Trophoblast cell (in vitro differentiated cells and primary cell): ENCODE data around the gene RET.

Experiments
- DNase-seq, 2 donors: peaks; one replicate each; pipeline ENCODE4 v3.0.0-alpha.2; 2016
- H2AFZ ChIP-seq: 2 replicates; pipeline ENCODE4 v1.6.1; 2013; ENCODE audit warnings: low read length, moderate library complexity, mild to moderate bottlenecking; ENCODE audit not compliant: insufficient read depth, poor library complexity
- H2AK5ac ChIP-seq: 2 replicates; pipeline ENCODE4 v1.6.1; 2013; ENCODE audit warnings: mild to moderate bottlenecking, low read length
- H2BK120ac ChIP-seq: 2 replicates; pipeline ENCODE4 v1.6.1; 2013; ENCODE audit warnings: low read length, mild to moderate bottlenecking, moderate library complexity; ENCODE audit not compliant: insufficient read depth, poor library complexity
- H2BK12ac ChIP-seq: 2 replicates; pipeline ENCODE4 v1.6.1; 2013; ENCODE audit warnings: mild to moderate bottlenecking, low read length, moderate library complexity
- H2BK5ac ChIP-seq: 2 replicates; pipeline ENCODE4 v1.6.1; 2013; ENCODE audit warnings: low read length, low read depth, moderate library complexity, mild to moderate bottlenecking; ENCODE audit not compliant: poor library complexity
- H3K14ac ChIP-seq: 2 replicates; pipeline ENCODE4 v1.6.1; 2013; ENCODE audit warnings: mild to moderate bottlenecking, low read length
- H3K18ac ChIP-seq: 2 replicates; pipeline ENCODE4 v1.6.1; 2013; ENCODE audit warnings: mild to moderate bottlenecking, low read length
- H3K23ac ChIP-seq: 2 replicates; pipeline ENCODE4 v1.6.1; 2013; ENCODE audit warnings: low read length
- H3K27ac ChIP-seq: 2 replicates; pipeline ENCODE4 v1.5.1; 2013; ENCODE audit warnings: low read depth, mild to moderate bottlenecking, inconsistent platforms, low read length, moderate library complexity
- H3K27me3 ChIP-seq: 2 replicates; pipeline ENCODE4 v1.6.1; 2013; ENCODE audit warnings: inconsistent platforms, mild to moderate bottlenecking, low read length, moderate library complexity; ENCODE audit not compliant: insufficient read depth
- H3K36me3 ChIP-seq, 2 experiments: 1 replicate in 1 of 2; 2 replicates in 1 of 2; pipeline ENCODE4 v1.6.1; 2013; ENCODE audit warnings: low read length in 2 of 2, mild to moderate bottlenecking in 2 of 2, moderate library complexity in 1 of 2; ENCODE audit not compliant: insufficient read depth in 2 of 2, control insufficient read depth in 1 of 2
- H3K4ac ChIP-seq: 2 replicates; pipeline ENCODE4 v1.6.1; 2013; ENCODE audit warnings: low read depth, mild to moderate bottlenecking, low read length, moderate library complexity
- H3K4me1 ChIP-seq, 2 experiments: 1 replicate in 1 of 2; 2 replicates in 1 of 2; pipeline ENCODE4 v1.6.1; 2013; ENCODE audit warnings: low read length in 2 of 2, mild to moderate bottlenecking in 2 of 2, moderate library complexity in 1 of 2; ENCODE audit not compliant: insufficient read depth in 2 of 2, control insufficient read depth in 1 of 2
- H3K4me2 ChIP-seq: 2 replicates; pipeline ENCODE4 v1.6.1; 2013; ENCODE audit warnings: inconsistent platforms, mild to moderate bottlenecking, low read length, moderate library complexity
- H3K4me3 ChIP-seq: 2 replicates; pipeline ENCODE4 v1.5.1; 2013; ENCODE audit warnings: mild to moderate bottlenecking, low read depth, low read length, inconsistent platforms
- H3K79me1 ChIP-seq: one replicate; pipeline ENCODE4 v1.6.1; 2013; ENCODE audit warnings: low read length
- H3K79me2 ChIP-seq: 2 replicates; pipeline ENCODE4 v1.6.1; 2013; ENCODE audit warnings: low read length, mild to moderate bottlenecking; ENCODE audit not compliant: control insufficient read depth, insufficient read depth, poor library complexity
- H3K9ac ChIP-seq: 2 replicates; pipeline ENCODE4 v1.6.1; 2013; ENCODE audit warnings: mild to moderate bottlenecking, low read length
- H3K9me3 ChIP-seq: 2 replicates; pipeline ENCODE4 v1.6.1; 2013; ENCODE audit warnings: low read depth, mild to moderate bottlenecking, control low read depth, inconsistent platforms, low read length; ENCODE audit not compliant: insufficient read depth
- H4K12ac ChIP-seq: 2 replicates; pipeline ENCODE4 v1.6.1; 2013; ENCODE audit warnings: low read depth, mild to moderate bottlenecking, low read length, moderate library complexity
- H4K8ac ChIP-seq: 2 replicates; pipeline ENCODE4 v1.6.1; 2013; ENCODE audit warnings: low read depth, mild to moderate bottlenecking, low read length, moderate library complexity
- H4K91ac ChIP-seq: one replicate; pipeline ENCODE4 v1.6.1; 2013; ENCODE audit warnings: low read depth, mild to moderate bottlenecking, low read length, moderate library complexity
- WGBS: extraction: QIAGEN DNeasy Blood & Tissue Kit; methylation state at CpG from one replicate; pipeline ENCODE4 v1.1.7; 2013; ENCODE audit warnings: missing lambda C conversion rate; ENCODE audit not compliant: insufficient read length, insufficient coverage; ENCODE audit errors: extremely low coverage; 5-methylcytosine and 5-hydroxymethylcytosine counted together

The RET gene

GRCh38 chr10:43160046-43160920 is 83.4 kb downstream of the RET start:
- Histone ChIP-seq H3K9me3 (no peaks in the 10 kb centered on the region), H3K14ac (no peak overlapping the region), H3K4me2 (no peak overlapping the region), H3K4me1 (no peaks in the 10 kb centered on the region), H4K8ac (no peak overlapping the region), H2AK5ac (no peak overlapping the region), H2BK120ac (no peak overlapping the region), H4K12ac (no peak overlapping the region), H2BK5ac (no peak overlapping the region), H3K4ac (no peak overlapping the region), H3K9ac (no peak overlapping the region), H2AFZ (no peak overlapping the region), H3K27ac (no peak overlapping the region), H3K79me2 (no peaks in the 10 kb centered on the region), H4K91ac (no peak overlapping the region), H2BK12ac (no peak overlapping the region), H3K18ac (no peak overlapping the region), H3K36me3 (no peaks in the 10 kb centered on the region), H3K23ac (no peak overlapping the region), H3K79me1 (no peaks in the 10 kb centered on the region), H3K4me3 (no peak overlapping the region), H3K27me3 (no peaks in the 10 kb centered on the region)
- no CpG with 5 or more reads among the region's 1 CpG for WGBS
- DNase-seq, result peak in 1 of 2 donors; percentile 22

DNA sequence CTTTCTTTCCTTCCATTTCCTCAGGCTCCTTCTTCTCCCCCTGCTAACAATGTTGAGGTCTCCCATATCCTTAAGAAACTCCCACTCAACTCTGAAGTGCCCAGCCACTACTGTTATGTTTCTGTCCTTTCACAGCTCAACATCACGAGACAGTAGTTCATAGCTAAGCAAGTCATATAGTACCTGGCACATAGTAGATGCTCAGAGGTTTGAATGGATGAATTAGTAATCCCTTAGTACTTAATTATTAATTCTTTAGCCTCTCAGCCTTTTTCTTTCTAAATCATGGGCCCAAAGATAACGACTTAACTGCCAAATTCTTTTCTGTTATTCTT is 84.0 kb downstream of the RET start:
- Histone ChIP-seq H3K36me3 (no peaks in the 10 kb centered on the region), H4K8ac (no peak overlapping the region), H3K27me3 (no peaks in the 10 kb centered on the region), H3K9me3 (no peaks in the 10 kb centered on the region), H3K23ac (no peak overlapping the region), H3K9ac (no peak overlapping the region), H3K4me2 (no peak overlapping the region), H3K4me3 (no peak overlapping the region), H3K79me1 (no peaks in the 10 kb centered on the region), H3K14ac (no peak overlapping the region), H2AK5ac (no peak overlapping the region), H4K91ac (no peak overlapping the region), H3K27ac (no peak overlapping the region), H3K4ac (no peak overlapping the region), H3K18ac (no peak overlapping the region), H2BK12ac (no peak overlapping the region), H2BK120ac (no peak overlapping the region), H3K4me1 (no peaks in the 10 kb centered on the region), H2BK5ac (no peak overlapping the region), H2AFZ (no peak overlapping the region), H4K12ac (no peak overlapping the region), H3K79me2 (no peaks in the 10 kb centered on the region)
- DNase-seq, result peak in 1 of 2 donors; percentile 12
- no CpG with 5 or more reads among the region's 2 CpGs for WGBS

DNA sequence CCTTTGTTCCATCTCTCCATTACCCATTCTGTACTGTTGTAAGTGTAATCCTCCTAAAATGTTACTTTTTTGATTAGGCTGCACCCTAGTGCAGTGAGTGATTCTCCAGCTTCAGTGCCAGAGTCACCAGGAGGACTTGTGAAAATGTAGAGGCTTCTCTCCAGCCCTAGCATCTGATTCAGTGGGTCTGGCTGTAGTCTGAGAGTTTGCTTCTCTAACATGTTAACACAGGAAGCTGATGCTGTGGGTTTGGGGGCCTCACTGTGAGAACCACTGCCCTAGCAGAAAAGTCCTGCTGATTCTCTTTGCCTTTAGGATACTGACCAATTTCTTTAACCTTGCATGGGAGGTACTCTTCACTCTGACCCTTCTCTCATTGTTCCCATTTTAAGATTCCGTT is 85.7 kb downstream of the RET start:
- no CpG with 5 or more reads among the region's 1 CpG for WGBS
- Histone ChIP-seq H3K4me1 (no peaks in the 10 kb centered on the region), H2BK5ac (no peak overlapping the region), H3K27me3 (no peaks in the 10 kb centered on the region), H2AK5ac (no peak overlapping the region), H3K14ac (no peak overlapping the region), H2BK12ac (no peak overlapping the region), H4K12ac (no peak overlapping the region), H3K4me2 (no peak overlapping the region), H4K91ac (no peak overlapping the region), H3K18ac (no peak overlapping the region), H4K8ac (no peak overlapping the region), H3K27ac (no peak overlapping the region), H3K36me3 (no peaks in the 10 kb centered on the region), H3K23ac (no peak overlapping the region), H3K79me2 (no peaks in the 10 kb centered on the region), H3K9me3 (no peaks in the 10 kb centered on the region), H3K4ac (no peak overlapping the region), H3K79me1 (no peaks in the 10 kb centered on the region), H2AFZ (no peak overlapping the region), H2BK120ac (no peak overlapping the region), H3K4me3 (no peak overlapping the region), H3K9ac (no peak overlapping the region)
- no peak for DNase-seq

GRCh38 chr10:43166207-43166879 is 89.5 kb downstream of the RET start:
- no peak overlapping the region for H2AFZ ChIP-seq
- H4K91ac ChIP-seq, result no peak overlapping the region
- H4K8ac ChIP-seq, result no peak overlapping the region
- H2BK120ac ChIP-seq, result no peak overlapping the region
- no peak overlapping the region for H3K23ac ChIP-seq
- no peak overlapping the region for H3K4me3 ChIP-seq
- no peak overlapping the region for H3K4ac ChIP-seq
- no peak overlapping the region for H3K14ac ChIP-seq
- no peak for DNase-seq
- H3K4me2 ChIP-seq, result no peak overlapping the region
- no peak overlapping the region for H4K12ac ChIP-seq
- no peaks in the 10 kb centered on the region for H3K79me1 ChIP-seq
- H3K27me3 ChIP-seq, result no peaks in the 10 kb centered on the region
- H3K4me1 ChIP-seq, result no peaks in the 10 kb centered on the region
- H2BK12ac ChIP-seq, result no peak overlapping the region
- H3K36me3 ChIP-seq, result no peaks in the 10 kb centered on the region
- H2BK5ac ChIP-seq, result no peak overlapping the region
- no peak overlapping the region for H2AK5ac ChIP-seq
- no peak overlapping the region for H3K18ac ChIP-seq
- H3K27ac ChIP-seq, result no peak overlapping the region
- no peaks in the 10 kb centered on the region for H3K9me3 ChIP-seq
- WGBS, result no CpG with 5 or more reads among the region's 6 CpGs
- no peak overlapping the region for H3K9ac ChIP-seq
- H3K79me2 ChIP-seq, result no peaks in the 10 kb centered on the region
